Measurements from ENCODE around the gene ADGRF4. TPM values are rescaled to one million over a fixed set of nuclear protein-coding genes. Genes with fewer than 3 reads are reported as not detected.

ADGRF4 gene
- polyA plus RNA-seq, 1 experiment: 0.04 TPM

GRCh38 chr6:47655719-47656595 is 42.4 kb upstream of the ADGRF4 start:
- no peak for DNase-seq (ENCODE audit: low read depth)
- Histone ChIP-seq H3K36me3 (ENCODE audit: control insufficient read depth, insufficient read depth, low read length) (no peaks in the 10 kb centered on the region), H3K4me3 (ENCODE audit: low read depth, low read length) (no peak overlapping the region), H3K27me3 (ENCODE audit: control insufficient read depth, insufficient read depth, low read length) (no peaks in the 10 kb centered on the region)
- CTCF ChIA-PET: no interaction called here
- TF ChIP-seq CTCF (IDR thresholded peaks at IDR 0.05; ENCODE audit: insufficient read depth, low read depth, low read length): no peak
- POLR2A ChIA-PET: no interaction called here

- ChIA-PET POLR2A (no interaction called here), CTCF (no interaction called here)
- no peaks in the 10 kb centered on the region for H3K27me3 ChIP-seq (ENCODE audit: control insufficient read depth, insufficient read depth, low read length)
- no peak overlapping the region for H3K4me3 ChIP-seq (ENCODE audit: low read depth, low read length)
- no peak for DNase-seq (ENCODE audit: low read depth)
- H3K36me3 ChIP-seq (ENCODE audit: control insufficient read depth, insufficient read depth, low read length): no peaks in the 10 kb centered on the region
- no peak for TF ChIP-seq CTCF (IDR thresholded peaks at IDR 0.05; ENCODE audit: insufficient read depth, low read depth, low read length)
Observed at GRCh38 chr6:47661960-47662359, 36.4 kb upstream of the ADGRF4 start.

GRCh38 chr6:47663462-47664216 is 34.7 kb upstream of the ADGRF4 start:
- POLR2A ChIA-PET: no interaction called here
- no peak for DNase-seq (ENCODE audit: low read depth)
- Histone ChIP-seq H3K27me3 (ENCODE audit: control insufficient read depth, insufficient read depth, low read length) (no peaks in the 10 kb centered on the region), H3K4me3 (ENCODE audit: low read depth, low read length) (no peak overlapping the region), H3K36me3 (ENCODE audit: control insufficient read depth, insufficient read depth, low read length) (no peaks in the 10 kb centered on the region)
- CTCF ChIA-PET: no interaction called here
- no peak for TF ChIP-seq CTCF (IDR thresholded peaks at IDR 0.05; ENCODE audit: insufficient read depth, low read depth, low read length)

- peaks cover 2% of the 10 kb centered on the region; the same call in 1 of the 2 replicates for H3K27me3 ChIP-seq (ENCODE audit: control insufficient read depth, insufficient read depth, low read length)
- H3K4me3 ChIP-seq (ENCODE audit: low read depth, low read length): no peak overlapping the region
- DNase-seq (ENCODE audit: low read depth): no peak
- no peaks in the 10 kb centered on the region for H3K36me3 ChIP-seq (ENCODE audit: control insufficient read depth, insufficient read depth, low read length)
- no peak for TF ChIP-seq CTCF (IDR thresholded peaks at IDR 0.05; ENCODE audit: insufficient read depth, low read depth, low read length)
- POLR2A ChIA-PET: no interaction called here
- CTCF ChIA-PET: no interaction called here
Observed at GRCh38 chr6:47665112-47665511, 33.3 kb upstream of the ADGRF4 start.

Data from BJ (cell line).